Astrocyte of the hippocampus (primary cell): ENCODE measurements around the gene POLG.

ENCODE experiments used
- DNase-seq: peaks from one replicate; pipeline ENCODE4 v3.0.0; 2011; ENCODE audit warnings: low read depth, low spot score

POLG gene

GRCh38 chr15:89334510-89335297 lies at the start of gene POLG:
TSS of gene POLG (minus strand) at chr15:89334824. CDS start at chr15:89333754, 1,070 bp downstream.
- peak; percentile 99 for DNase-seq

- DNase-seq = no peak
Measured at GRCh38 chr15:89384176-89384604, 49.6 kb upstream of the POLG start.

GRCh38 chr15:89383365-89384175 lies 48.9 kb upstream of the POLG start:
- peak; percentile 87 for DNase-seq

- no peak for DNase-seq
Measured at GRCh38 chr15:89381888-89382686, 47.5 kb upstream of the POLG start.

- no peak for DNase-seq
Measured at GRCh38 chr15:89381331-89381730, 46.7 kb upstream of the POLG start.

- peak; percentile 58 for DNase-seq
Measured at GRCh38 chr15:89379818-89380217, 45.2 kb upstream of the POLG start.

- DNase-seq = no peak
Measured at GRCh38 chr15:89379251-89379695, 44.6 kb upstream of the POLG start.

DNA sequence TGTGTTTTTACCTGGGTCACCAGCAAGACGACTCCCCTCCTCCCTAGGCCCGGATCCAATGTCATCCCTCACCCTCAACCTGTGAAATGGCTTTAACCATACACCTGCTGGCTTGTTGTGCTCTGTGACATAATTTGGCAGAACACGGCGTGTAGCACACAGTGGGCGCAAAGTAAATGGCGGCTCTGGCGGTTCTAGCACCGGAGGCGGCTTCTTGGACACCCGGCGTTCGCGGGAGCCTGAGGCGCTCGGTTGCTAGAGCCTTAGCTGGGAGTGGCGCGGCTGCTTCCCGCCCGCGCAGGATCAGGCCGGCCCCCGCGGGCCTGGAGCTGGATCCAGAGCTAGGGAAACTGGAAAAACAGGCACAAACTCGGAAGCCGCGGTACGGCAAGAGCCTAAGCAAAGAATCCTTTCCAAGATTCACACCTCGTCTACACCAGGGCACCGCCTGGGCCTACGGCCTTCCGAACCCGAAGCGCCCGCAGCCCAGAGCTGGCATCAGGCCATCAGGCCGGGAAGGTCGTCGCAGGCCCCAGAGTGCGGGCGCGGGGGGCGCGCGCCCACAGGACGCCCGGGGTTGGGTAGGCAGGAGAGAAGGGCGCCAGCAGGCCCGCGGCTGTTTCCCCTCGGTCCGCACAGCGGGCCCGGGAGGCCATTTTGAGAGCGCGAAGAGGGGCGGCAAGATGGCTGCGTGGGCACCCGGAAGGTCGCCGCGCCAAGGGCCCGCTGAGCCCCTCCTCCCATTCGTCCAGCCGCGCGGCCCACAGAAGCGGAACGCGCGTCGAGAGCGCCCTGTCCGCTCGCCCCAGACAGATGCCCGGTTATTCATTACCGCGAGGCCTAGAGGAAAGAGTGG lies 43.9 kb upstream of the POLG start:
- no peak for DNase-seq

- peak; percentile 72 for DNase-seq
Measured at GRCh38 chr15:89377842-89378295, 43.2 kb upstream of the POLG start.

DNA sequence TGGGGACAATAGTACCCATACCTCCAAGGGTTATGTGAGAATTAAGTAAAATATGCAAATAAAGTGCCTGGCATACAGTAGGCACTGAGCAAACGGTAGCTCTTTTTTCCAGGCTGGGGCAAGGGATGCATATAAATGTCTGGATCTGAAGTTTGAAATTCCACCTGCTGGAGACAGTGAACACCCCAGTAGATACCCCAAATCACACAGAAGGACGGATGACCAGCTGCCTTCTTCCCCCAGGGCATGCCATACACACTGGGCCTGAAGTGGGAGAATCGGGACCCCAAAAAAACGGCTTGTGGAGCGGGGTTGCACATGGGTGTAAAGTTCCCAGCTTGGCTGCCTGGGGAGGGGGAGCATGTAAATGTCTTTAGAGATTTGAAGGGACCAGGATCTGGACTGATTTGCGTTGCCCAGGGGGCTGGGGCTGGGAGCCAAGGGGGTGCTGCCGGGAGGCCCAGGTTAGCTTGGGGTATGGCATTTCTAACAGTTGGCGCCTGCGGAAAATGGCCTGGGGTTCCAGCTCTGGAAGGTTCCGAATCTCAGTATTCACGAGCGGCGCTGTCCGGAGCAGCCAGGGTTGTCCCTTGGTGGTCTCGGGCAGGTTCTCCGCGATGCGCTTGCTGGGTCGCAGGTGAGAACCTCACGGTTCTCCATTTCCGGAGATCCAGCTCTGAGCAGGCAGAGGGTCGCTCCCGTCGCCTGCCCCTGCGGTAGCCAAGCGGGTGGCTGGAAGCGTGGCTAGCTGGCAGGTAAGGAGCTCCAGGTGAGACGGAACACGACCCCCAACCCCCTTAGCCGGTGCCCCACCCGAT lies 42.6 kb upstream of the POLG start:
- DNase-seq = no peak

DNA sequence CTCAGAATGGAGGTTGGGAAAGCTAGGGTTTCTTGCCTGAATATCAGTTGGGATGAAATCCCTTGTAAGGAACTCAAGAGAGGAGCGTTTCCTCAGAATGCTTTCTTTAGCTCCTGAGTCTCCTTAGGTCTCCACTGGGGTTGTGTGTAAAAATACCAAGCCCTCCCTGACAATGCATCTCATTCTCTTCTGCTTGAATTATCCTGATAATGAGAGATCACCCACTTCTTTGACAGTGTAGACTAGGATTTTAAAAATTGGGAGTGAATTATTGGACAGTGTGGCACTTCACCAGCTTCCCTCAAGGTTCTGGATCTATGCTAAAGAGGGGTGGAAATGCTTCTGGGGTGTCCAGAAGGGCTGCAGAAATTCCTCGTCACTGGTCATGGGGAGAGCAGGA lies 41.8 kb upstream of the POLG start:
- no peak for DNase-seq

GRCh38 chr15:89375093-89376005 lies 40.7 kb upstream of the POLG start:
- no peak for DNase-seq

DNA sequence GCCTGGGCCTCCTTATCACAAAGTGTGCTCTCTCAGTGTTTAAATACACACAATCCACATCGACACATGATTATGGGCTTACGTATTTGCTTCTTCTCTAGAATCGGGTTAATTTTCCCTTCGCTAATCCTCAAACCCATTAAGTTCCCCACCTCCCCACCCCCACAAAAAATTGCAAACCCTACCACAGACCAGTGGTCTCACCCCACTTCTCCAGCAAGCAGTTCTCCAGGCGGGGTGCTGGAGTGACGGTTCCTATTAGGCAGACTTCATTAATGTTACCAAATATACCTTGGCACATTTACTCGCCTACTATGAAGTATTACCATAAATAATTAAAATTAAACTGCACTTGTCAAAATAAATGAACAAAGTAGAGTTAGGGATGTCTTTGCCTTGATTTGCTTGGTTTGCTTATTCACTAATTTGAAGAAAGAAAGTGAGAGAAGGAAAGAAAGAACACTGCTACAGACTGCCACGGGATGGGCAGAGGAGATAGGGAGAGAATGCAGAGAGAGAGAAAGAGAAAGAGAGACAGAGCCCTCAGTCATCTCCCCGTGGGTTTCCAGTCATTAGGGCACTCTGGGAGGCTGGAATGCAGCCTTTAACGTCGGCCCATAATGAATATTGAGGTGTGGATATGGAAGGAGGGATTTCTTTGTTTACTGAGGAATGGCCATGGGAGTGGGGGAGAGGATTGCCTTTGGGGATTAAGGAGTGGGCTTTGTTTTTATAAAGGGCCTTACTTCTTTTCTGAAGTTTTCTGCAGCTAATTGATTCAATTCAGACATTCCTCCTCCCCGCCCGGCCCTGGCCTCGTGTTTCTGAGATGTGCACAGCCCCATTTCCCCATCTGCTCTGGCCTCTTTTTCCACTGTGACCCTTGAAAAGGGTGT lies 39.7 kb upstream of the POLG start:
- no peak for DNase-seq

GRCh38 chr15:89372069-89372935 lies 37.7 kb upstream of the POLG start:
- DNase-seq = no peak

DNA sequence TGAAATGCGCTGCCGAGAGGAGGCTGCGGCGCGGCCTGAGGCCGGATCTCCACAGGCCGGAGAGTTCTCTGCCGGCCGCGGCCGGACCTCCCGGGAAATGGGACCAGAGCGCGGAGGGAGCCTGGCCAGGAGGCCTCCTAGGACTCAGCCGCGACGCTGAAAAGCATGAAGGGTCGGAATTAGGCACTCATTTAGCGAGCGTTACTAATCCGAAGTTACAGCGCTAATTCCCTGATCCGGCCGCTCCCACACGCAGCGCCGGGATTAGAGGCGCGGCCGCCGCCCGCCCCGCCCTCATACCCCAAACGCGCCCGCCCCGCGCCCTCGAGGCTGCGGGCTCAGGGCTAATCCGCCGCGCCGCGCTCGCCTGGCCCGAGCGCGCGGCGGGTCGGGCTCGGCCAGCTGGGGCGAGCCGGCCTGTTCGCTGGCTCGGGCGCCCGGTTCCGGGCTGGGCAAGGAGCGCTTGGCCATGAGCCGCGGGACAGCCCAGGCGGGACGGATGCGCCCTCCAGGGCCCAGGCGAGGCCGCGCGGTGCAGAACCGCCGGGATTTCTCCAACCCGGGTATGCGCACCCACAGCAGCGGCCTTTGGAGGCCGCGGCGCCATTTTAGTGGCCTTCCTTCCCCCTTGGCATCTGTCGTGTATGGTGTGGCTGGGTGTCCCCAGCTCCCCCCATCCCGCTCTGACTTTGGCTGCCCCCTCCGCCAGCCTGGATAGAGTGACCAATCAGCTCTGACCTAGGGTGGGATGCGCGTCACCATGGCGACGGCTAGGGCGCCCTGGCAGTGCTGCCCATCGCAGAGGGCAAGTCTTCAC lies 36.8 kb upstream of the POLG start:
- DNase-seq = peak; percentile 71

- no peak for DNase-seq
Measured at GRCh38 chr15:89370978-89371227, 36.3 kb upstream of the POLG start.
